ENCODE data around the gene PPP1R7.

The PPP1R7 gene

DNA sequence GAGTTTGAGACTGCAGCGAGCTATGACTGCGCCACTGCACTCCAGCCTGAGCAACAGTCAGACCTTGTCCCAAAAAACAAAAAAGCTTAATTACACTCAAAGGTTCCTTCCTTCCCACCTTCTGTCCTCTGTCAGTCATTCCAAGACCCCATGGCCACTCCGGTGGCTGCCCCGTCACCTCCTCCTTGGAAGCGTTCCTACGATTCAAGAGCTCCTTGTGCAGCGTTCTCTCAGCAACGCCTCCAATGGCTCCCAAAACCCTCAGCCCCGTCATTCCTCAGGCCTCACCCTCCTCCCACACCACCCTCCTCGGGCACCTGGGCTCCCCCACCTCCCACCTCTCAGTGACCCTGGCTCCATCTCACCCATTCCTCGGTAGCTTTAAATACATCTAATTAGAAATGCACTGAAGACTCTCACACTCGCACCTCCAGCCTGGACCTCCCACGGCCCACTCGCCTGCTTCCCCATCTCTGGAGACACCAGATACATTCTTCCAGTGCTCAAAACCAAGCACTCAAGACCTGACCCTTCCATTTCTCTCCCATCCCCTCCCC is 9.0 kb upstream of the PPP1R7 start:
- no peak for DNase-seq

- no peak for DNase-seq
Observed at GRCh38 chr2:241142063-241142462, 8.2 kb upstream of the PPP1R7 start.

GRCh38 chr2:241142593-241142992 is 7.7 kb upstream of the PPP1R7 start:
- DNase-seq: no peak

GRCh38 chr2:241146286-241146685 is 4.0 kb upstream of the PPP1R7 start:
- DNase-seq: no peak

- no peak for DNase-seq
Observed at GRCh38 chr2:241147336-241147735, 2.9 kb upstream of the PPP1R7 start.

DNA sequence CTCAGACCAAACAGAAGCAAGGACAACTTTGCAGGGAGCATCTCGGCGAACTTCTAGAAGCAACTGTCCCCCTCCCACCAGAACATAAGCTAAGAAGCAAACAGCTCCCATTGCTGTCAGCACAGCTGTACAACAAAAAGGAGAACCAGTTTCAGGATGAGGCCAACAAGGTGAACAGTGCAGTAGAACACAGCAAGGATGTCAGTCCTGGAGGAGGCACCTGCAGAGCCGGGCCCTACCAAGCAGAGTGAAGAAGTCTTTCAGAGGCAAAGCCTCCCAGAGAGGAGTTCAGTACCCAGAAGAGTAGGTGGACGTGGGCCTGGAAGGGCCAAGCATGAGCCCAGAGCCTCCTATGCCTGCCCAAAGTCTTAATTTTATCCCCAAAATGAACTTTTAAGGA is 2.0 kb upstream of the PPP1R7 start:
- no peak for DNase-seq

DNA sequence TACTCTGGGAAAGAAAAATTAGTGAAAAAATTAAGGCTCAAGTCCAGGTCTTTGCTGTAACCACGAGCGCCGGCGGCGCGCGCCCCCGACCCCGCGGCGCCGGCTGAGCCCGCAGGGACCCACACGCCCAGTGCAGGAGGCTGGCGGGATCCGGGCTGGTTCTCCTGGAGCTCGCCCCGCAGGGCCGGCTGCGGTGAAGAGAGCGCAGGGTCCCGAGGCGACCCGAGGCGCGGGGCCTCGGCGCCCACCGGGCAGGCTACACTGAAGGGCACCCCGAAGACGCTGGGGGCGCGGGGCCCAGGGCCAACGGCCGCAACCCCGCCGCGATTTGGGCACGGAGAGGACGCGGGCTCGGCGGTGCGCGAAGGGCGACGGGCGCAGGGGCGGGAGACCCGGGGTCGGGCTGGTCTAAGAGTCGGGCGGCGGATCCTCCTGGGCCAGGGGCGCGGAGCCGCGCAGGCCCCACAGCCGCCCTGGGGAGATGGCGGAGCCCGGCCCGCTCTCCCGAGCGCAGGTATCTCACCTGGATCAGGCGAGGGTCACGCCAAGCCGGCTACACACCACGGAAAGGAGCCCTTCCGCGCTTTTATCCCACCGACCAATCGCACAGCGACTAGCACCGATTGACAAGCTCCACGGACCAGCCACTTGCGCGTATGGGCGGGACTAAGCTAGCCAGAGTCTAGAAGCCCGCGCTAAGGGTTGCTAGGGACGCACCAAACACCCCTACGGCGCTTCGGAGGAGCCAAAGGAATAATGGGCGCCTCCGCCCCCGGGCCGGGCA is 1.2 kb upstream of the PPP1R7 start, which contains the start of gene PASK:
Gene PASK (minus strand): TSS at position 582 of the 784 bp plus-strand sequence. CDS start 6,440 bp downstream, outside the sequence.
- peak; percentile 87 for DNase-seq

DNA sequence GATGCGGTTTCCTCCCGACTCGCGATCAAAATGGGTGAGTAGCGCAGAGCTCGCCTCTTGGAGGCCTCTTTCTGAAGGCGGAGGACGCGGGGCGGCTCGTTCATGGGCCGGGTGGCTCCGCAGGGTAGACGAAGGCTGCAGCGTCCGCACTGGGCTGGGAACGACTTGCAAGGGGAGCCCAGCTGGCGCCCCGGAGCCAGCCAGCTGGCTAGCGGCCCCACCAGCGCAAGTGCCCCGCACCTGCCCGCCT is 667 bp upstream of the PPP1R7 start:
- no peak for DNase-seq

- DNase-seq: no peak
Observed at GRCh38 chr2:241150660-241151530, 628 bp downstream of the PPP1R7 start.

GRCh38 chr2:241151934-241152660 is 1.8 kb downstream of the PPP1R7 start:
- DNase-seq: no peak

DNA sequence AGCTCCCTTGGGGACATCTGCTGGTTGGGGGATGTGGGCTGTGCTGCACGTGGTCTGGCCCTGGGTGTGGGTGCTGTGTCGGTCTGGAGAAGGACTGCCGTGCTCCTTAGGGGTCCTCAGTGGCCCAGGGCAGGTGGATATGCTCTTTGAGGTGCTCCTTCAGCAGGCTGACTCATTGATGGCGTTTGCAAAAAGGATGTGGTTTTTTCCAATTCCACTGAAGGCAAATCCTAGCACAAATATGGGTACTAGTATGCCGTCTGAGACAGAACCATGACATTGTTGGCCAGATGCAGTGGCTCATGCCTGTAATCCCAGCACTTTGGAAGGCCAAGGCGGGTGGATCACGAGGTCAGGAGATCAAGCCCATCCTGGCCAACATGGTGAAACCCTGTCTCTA is 3.3 kb downstream of the PPP1R7 start:
- DNase-seq: no peak

GRCh38 chr2:241154915-241155314 is 4.6 kb downstream of the PPP1R7 start:
- DNase-seq: no peak

DNA sequence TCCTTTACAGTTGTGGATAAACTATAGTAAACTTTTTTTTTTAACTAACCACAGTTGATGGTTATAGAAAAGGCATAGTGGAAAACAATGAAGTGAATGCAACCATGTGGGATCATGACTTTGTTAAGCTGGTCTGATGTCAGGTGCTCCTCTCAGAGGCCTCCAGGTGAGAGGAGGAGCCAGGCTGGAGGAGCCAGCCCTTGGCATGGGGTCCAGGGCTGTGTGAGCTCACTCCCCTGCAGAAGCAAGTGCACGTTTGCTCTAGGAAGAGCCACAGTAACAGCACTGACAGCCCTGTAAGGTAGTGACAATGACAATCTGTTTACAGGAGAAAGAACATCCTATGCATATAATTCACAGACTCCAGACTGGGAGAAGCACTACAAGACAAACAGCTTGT is 5.7 kb downstream of the PPP1R7 start:
- DNase-seq: no peak

DNA sequence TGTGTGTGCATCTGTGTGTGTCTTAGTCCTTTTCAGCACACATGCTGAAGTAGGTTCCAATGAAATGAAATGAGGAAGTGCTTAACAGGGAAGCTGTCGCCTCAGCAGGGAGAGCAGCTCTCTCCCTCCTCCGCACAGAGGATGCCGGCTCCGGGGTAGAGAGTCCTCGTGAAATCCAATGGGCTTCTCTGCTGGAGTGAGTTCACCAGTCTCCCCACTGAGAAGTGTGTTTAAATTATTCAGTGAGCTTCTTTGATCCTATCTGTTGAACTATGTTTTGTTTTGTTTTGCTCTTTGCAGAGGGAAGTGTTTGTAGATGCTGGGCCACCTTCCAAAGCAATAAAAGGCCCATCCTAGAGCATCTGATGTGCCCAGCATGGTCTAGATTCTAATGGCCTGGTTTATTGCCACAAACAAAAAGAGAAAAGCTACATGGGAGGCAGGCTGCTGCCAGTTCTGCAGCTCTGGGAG is 6.7 kb downstream of the PPP1R7 start:
- no peak for DNase-seq

- DNase-seq: no peak
Observed at GRCh38 chr2:241157841-241158545, 7.7 kb downstream of the PPP1R7 start.

DNA sequence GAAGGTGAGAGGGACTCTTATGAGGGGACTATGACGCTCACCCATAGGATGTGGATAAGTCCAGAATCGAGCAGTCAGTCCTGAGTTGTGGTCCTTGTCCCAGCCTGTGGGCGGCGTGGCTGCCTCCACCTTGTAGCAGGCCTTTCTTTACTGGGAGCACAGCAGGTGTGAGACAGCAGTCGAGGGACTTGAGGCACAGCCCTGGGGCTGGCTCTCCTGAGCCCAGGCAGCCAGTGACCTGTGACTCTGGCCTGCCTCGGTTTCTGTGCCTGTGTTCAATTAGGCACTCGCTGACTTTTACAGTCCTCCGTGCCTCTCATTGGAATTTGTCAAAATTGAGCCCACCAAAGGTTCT is 8.3 kb downstream of the PPP1R7 start:
- DNase-seq: no peak

GRCh38 chr2:241159116-241159515 is 8.8 kb downstream of the PPP1R7 start:
- no peak for DNase-seq

DNA sequence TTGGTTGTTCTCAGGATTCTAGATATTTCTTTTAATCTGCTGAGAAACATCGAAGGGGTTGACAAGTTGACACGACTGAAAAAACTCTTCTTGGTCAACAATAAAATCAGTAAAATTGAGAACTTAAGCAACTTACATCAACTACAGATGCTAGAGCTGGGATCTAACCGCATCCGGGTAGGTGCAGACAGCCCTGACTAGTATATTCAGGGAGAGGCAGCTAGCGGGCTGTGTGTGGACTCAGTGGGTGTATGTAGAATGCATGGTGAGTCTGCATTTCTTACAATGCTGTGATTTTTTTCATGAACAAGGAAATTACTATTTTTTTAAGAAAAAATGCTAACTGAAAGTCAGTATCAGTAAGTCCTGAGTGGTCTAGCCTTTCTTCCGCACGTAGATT is 10.1 kb downstream of the PPP1R7 start:
- DNase-seq: no peak

DNA sequence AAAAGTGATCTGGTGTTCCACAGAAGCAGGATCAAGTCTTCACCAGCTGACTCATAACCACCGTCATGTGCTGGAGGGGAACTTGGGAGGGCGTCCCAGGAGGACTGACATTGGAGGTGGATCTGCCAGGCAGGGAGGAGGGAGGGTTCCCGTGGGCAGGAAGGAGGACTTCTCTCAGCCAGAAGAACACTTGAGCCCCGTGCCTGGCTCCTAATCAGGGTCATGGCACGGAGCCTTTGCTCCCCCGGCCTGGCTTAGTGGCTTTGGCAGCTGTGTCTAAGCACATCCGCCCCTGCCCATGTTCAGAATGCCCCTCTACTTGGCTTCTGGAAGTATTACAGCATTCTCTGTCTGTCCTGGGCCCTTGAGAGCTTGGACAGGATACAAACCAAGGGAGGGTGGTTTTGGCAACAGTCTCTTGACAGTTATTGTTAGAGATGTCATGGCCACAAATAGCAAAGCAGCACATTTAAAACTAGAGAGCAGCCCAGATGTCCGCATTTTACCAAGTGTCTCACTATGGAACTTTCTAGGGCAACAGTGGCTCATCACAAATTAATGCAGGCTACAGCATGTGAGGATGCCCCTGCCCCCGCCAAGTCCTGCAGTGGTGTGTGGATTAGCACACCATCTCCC is 11.5 kb downstream of the PPP1R7 start:
- DNase-seq: no peak

DNA sequence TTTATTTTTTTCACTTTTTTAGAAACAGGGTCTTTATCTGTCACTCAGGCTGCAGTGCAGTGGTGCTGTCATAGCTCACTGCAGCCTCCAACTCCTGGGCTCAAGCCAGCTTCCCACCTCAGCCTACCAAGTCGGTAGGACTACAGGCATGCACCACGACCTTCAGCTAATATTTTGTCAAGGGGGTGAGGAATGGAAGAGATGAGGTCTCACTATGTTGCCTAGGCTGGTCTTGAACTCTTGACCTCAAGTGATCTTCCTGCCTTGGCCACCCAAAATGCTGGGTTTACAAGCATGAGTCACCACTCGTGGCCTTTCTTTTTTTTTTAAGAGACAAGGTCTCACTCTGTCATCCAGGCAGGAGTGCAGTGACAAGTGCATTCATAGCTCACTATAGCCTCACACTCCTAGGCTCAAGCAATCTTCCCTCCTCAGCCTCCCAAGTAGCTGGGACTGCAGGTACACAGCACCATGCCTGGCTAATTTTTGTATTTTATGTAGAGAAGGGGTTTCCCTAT is 13.4 kb downstream of the PPP1R7 start:
- no peak for DNase-seq

- DNase-seq: no peak
Observed at GRCh38 chr2:241168366-241168765, 18.1 kb downstream of the PPP1R7 start.

- DNase-seq: no peak
Observed at GRCh38 chr2:241173557-241173956, 23.3 kb downstream of the PPP1R7 start.
